ENCODE measurements around the gene SPACA6. TPM values are rescaled to one million over a fixed set of nuclear protein-coding genes. Genes with fewer than 3 reads are reported as not detected.

SPACA6 gene
- total and polyA plus RNA-seq, 10 of the 15 experiments (the other 5 are each of a cell fraction or from before 2014, with no cell fraction given), result 0.31 to 6.5 (median 1.7) TPM

- POLR2A ChIA-PET, result no interaction called here
- intact Hi-C loops (cut with micrococcal nuclease; ENCODE audit: unreplicated experiment), result no loop called here
- no peak overlapping the region for H3K27ac ChIP-seq (ENCODE audit: control insufficient read depth, insufficient read depth)
- no peaks in the 10 kb centered on the region; a peak in 2 of 4 replicates for H3K27me3 ChIP-seq (replicated peaks in 1 of 2; ENCODE audit: control insufficient read depth in 2 of 2, insufficient read depth in 2 of 2, low read length in 1 of 2)
- peaks cover 1% of the 10 kb centered on the region; the same call in 1 of the 3 replicates for H3K9me3 ChIP-seq (replicated peaks; ENCODE audit: control insufficient read depth, insufficient read depth, low read length)
- no peak overlapping the region for H2AFZ ChIP-seq (ENCODE audit: control insufficient read depth, low read depth, low read length)
- CTCF ChIA-PET, result interaction anchor here (1.1 kb wide), 1 partner anchor 38 kb away, joined by 3 read pairs; no protein-coding TSS in a partner anchor
- H3K36me3 ChIP-seq (ENCODE audit: control insufficient read depth in 2 of 2, insufficient read depth in 2 of 2, low read length in 1 of 2), result no peaks in the 10 kb centered on the region
- H3K4me1 ChIP-seq (ENCODE audit: control insufficient read depth, insufficient read depth, low read length), result no peaks in the 10 kb centered on the region; the same call in 1 of the 2 replicates
- in situ Hi-C loops (cut with MboI), result no loop called here
- H3K4me2 ChIP-seq (ENCODE audit: control insufficient read depth, insufficient read depth), result no peak overlapping the region
- SMC1A ChIA-PET (ENCODE audit: uncharacterized antibody, unreplicated experiment), result no interaction called here
- ATAC-seq (no peak), FAIRE-seq (no peak), DNase-seq (ENCODE audit: low read depth, low spot score) (no peak)
- RAD21 ChIA-PET (ENCODE audit: unreplicated experiment), result no interaction called here
- no peaks in the 10 kb centered on the region for H4K20me1 ChIP-seq (ENCODE audit: control insufficient read depth, insufficient read depth)
- no peak overlapping the region for H3K4me3 ChIP-seq
- BruUV-seq (replicated peaks), result no TSS peak
- no peak overlapping the region for H3K9ac ChIP-seq (ENCODE audit: control insufficient read depth, insufficient read depth, low read length)
- H3K79me2 ChIP-seq (ENCODE audit: control insufficient read depth, insufficient read depth, low read length), result no peaks in the 10 kb centered on the region
- TF ChIP-seq SREBF2 (IDR thresholded peaks at IDR 0.05; ENCODE audit: low read length) (no peak), ZZZ3 (IDR thresholded peaks at IDR 0.05; ENCODE audit: control insufficient read depth, insufficient read length, low read depth) (no peak), RAD51 (IDR thresholded peaks at IDR 0.05) (no peak), PML (IDR thresholded peaks at IDR 0.05; ENCODE audit: low read length) (no peak), NFIC (IDR thresholded peaks at IDR 0.05; ENCODE audit: low read depth, low read length) (no peak), YY1 (IDR thresholded peaks at IDR 0.05; ENCODE audit: low read depth, low read length) (no peak), SMC3 (IDR thresholded peaks at IDR 0.05; ENCODE audit: borderline replicate concordance, low read length) (no peak), ETV6 (conservative IDR thresholded peaks at IDR 0.05 in 1 of 2, IDR thresholded peaks at IDR 0.05 in 1 of 2; ENCODE audit: borderline replicate concordance in 1 of 2, low read depth in 1 of 2) (no peak), RELA (IDR thresholded peaks at IDR 0.05; ENCODE audit: borderline replicate concordance, partially characterized antibody) (no peak), MEF2B (IDR thresholded peaks at IDR 0.05; ENCODE audit: partially characterized antibody, poor library complexity, severe bottlenecking) (no peak), SP1 (IDR thresholded peaks at IDR 0.05; ENCODE audit: low read depth, low read length) (no peak), TBL1XR1 (IDR thresholded peaks at IDR 0.05; ENCODE audit: low read depth, low read length) (no peak), ZNF24 (IDR thresholded peaks at IDR 0.05) (no peak), CEBPZ (IDR thresholded peaks at IDR 0.05; ENCODE audit: low read depth, low read length) (no peak), NR2F1 (conservative IDR thresholded peaks at IDR 0.05) (no peak), BCLAF1 (IDR thresholded peaks at IDR 0.05) (no peak)
- 41% methylated on average over 5 of the region's 5 CpGs for WGBS (ENCODE audit: insufficient coverage, insufficient replicate concordance, low lambda C conversion rate, missing lambda C conversion rate)
These were observed 6.0 kb downstream of the SPACA6 start for GRCh38 chr19:51699170-51699569.

Measured in GM12878 (cell line).